OCI-LY1 (cell line): ENCODE data around the gene PPDPF.

Experiments
- EZH2 ChIP-seq: fragments of 200-600 bp; sonication (generic), shearing (Covaris generic); IDR thresholded peaks from 2 replicates; pipeline ENCODE4 v1.8.0; 2017; ENCODE audit warnings: borderline replicate concordance, mixed run types, mild to moderate bottlenecking, antibody characterized with exemption, low read length, moderate library complexity, mixed read lengths
- TF ChIP-seq, protein P1 (sequence below): fragments of 200-600 bp; sonication (generic), shearing (Covaris generic); IDR thresholded peaks from 2 replicates; pipeline ENCODE4 v1.5.1; 2017; ENCODE audit warnings: mild to moderate bottlenecking, antibody characterized with exemption, low read length, moderate library complexity, mixed read lengths

DNA sequence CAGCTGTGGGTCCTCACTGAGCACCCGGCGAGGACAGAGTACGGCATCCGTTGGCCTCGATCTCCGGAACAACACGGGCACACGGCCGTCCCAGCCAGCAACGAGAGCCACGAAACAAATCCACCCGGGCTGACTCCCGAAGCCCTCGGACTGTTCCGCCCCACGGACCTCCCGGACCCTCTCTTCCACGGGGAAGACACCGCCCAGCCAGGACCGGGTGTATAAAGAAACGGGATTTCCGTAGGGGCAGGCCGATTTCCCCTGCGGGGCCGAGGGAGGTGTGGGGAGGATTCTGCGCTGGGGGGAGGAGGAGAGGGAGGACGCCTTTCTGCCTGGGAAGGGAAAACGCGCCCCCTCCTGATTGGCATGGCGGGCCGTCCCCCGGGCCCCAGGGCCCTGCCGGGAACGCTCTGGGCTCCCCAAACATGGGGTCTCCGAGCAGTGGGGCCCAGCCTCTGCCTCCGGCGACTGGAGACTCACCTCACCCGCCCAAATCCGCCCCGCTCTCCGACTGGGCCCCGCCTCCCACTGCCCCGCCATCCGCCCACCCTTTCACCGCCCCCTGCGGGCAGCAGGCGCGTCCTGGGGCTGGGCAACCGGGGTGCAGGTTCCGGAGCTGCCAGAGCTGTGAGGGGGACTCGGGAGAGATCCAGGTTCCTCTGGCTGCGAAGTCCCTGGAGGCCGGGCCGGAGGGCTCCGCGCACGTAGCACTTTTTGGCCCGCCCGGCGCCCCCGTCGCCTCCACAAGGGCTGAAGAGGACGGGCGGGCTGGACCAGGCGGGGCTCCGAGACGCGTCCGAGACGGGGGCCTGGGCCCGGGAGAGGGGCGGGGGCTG is 679 bp upstream of the PPDPF start:
- TF ChIP-seq, protein P1, sequence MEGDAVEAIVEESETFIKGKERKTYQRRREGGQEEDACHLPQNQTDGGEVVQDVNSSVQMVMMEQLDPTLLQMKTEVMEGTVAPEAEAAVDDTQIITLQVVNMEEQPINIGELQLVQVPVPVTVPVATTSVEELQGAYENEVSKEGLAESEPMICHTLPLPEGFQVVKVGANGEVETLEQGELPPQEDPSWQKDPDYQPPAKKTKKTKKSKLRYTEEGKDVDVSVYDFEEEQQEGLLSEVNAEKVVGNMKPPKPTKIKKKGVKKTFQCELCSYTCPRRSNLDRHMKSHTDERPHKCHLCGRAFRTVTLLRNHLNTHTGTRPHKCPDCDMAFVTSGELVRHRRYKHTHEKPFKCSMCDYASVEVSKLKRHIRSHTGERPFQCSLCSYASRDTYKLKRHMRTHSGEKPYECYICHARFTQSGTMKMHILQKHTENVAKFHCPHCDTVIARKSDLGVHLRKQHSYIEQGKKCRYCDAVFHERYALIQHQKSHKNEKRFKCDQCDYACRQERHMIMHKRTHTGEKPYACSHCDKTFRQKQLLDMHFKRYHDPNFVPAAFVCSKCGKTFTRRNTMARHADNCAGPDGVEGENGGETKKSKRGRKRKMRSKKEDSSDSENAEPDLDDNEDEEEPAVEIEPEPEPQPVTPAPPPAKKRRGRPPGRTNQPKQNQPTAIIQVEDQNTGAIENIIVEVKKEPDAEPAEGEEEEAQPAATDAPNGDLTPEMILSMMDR = peak; percentile 12; the same call in 1 of the 2 replicates
- TF ChIP-seq EZH2 = no peak
